Measurements from ENCODE around the gene RIPOR3. TPM values are rescaled to one million over a fixed set of nuclear protein-coding genes. Genes with fewer than 3 reads are reported as not detected.
A peak's percentile ranks its signal among the peaks of the same experiment; 100 is the strongest.

The RIPOR3 gene
- total RNA-seq, 1 donor from 2014 or later = 5.1 TPM

- TF ChIP-seq CTCF (conservative IDR thresholded peaks at IDR 0.05) = no peak
Observed at GRCh38 chr20:50654904-50655303, 36.4 kb downstream of the RIPOR3 start.

GRCh38 chr20:50652702-50653294 lies 38.5 kb downstream of the RIPOR3 start:
- H3K4me1 Mint-ChIP-seq (ENCODE audit: unreplicated experiment) = peaks cover 14% of the 10 kb centered on the region
- H3K27me3 Mint-ChIP-seq = no peaks in the 10 kb centered on the region
- H3K9me3 Mint-ChIP-seq = no peaks in the 10 kb centered on the region
- no peaks in the 10 kb centered on the region for H3K36me3 Mint-ChIP-seq
- no peak for TF ChIP-seq CTCF (conservative IDR thresholded peaks at IDR 0.05)
- no peak overlapping the region for H3K4me3 Mint-ChIP-seq
- no peak for DNase-seq (ENCODE audit: extremely low spot score, unreplicated experiment)
- H3K27ac Mint-ChIP-seq = peak overlapping the region; percentile 53

More at GRCh38 chr20:50654904-50655303, 36.4 kb downstream of the RIPOR3 start:
- Mint-ChIP-seq H3K9me3 (no peaks in the 10 kb centered on the region), H3K4me3 (no peak overlapping the region), H3K27ac (peak overlapping the region; percentile 80), H3K4me1 (ENCODE audit: unreplicated experiment) (peaks cover 22% of the 10 kb centered on the region), H3K27me3 (no peaks in the 10 kb centered on the region), H3K36me3 (no peaks in the 10 kb centered on the region)
- no peak for DNase-seq (ENCODE audit: extremely low spot score, unreplicated experiment)

- no peak overlapping the region for H3K4me3 Mint-ChIP-seq
Observed at GRCh38 chr20:50651676-50652075, 39.7 kb downstream of the RIPOR3 start.

GRCh38 chr20:50649590-50649989 lies 41.8 kb downstream of the RIPOR3 start:
- H3K4me1 Mint-ChIP-seq (ENCODE audit: unreplicated experiment) = peaks cover 15% of the 10 kb centered on the region

More at GRCh38 chr20:50651676-50652075, 39.7 kb downstream of the RIPOR3 start:
- no peak for TF ChIP-seq CTCF (conservative IDR thresholded peaks at IDR 0.05)
- Mint-ChIP-seq H3K4me1 (ENCODE audit: unreplicated experiment) (peaks cover 14% of the 10 kb centered on the region), H3K27ac (no peak overlapping the region), H3K27me3 (no peaks in the 10 kb centered on the region), H3K9me3 (no peaks in the 10 kb centered on the region), H3K36me3 (no peaks in the 10 kb centered on the region)
- no peak for DNase-seq (ENCODE audit: extremely low spot score, unreplicated experiment)

GRCh38 chr20:50648651-50649050 lies 42.7 kb downstream of the RIPOR3 start:
- no peaks in the 10 kb centered on the region for H3K9me3 Mint-ChIP-seq
- H3K27ac Mint-ChIP-seq = peak overlapping the region; percentile 1
- H3K36me3 Mint-ChIP-seq = no peaks in the 10 kb centered on the region
- no peak overlapping the region for H3K4me3 Mint-ChIP-seq
- peaks cover 15% of the 10 kb centered on the region for H3K4me1 Mint-ChIP-seq (ENCODE audit: unreplicated experiment)
- DNase-seq (ENCODE audit: extremely low spot score, unreplicated experiment) = no peak
- TF ChIP-seq CTCF (conservative IDR thresholded peaks at IDR 0.05) = no peak
- H3K27me3 Mint-ChIP-seq = no peaks in the 10 kb centered on the region

More at GRCh38 chr20:50649590-50649989, 41.8 kb downstream of the RIPOR3 start:
- Mint-ChIP-seq H3K36me3 (no peaks in the 10 kb centered on the region), H3K9me3 (no peaks in the 10 kb centered on the region), H3K27ac (no peak overlapping the region), H3K27me3 (no peaks in the 10 kb centered on the region), H3K4me3 (no peak overlapping the region)
- DNase-seq (ENCODE audit: extremely low spot score, unreplicated experiment) = no peak
- no peak for TF ChIP-seq CTCF (conservative IDR thresholded peaks at IDR 0.05)

Measured in type B pancreatic cell (in vitro differentiated cells).